ENCODE results near the gene CRB1. TPM values are rescaled to one million over a fixed set of nuclear protein-coding genes. Genes with fewer than 3 reads are reported as not detected.

The CRB1 gene
- total and polyA plus RNA-seq, 2 experiments from 2014 or later, result 0.27 to 0.56 TPM

- Histone ChIP-seq H4K20me1 (replicated peaks; ENCODE audit: insufficient read depth) (no peaks in the 10 kb centered on the region), H2AFZ (no peak overlapping the region), H3K27ac (ENCODE audit: low read depth) (no peak overlapping the region), H3K4me3 (no peak overlapping the region), H3K36me3 (ENCODE audit: insufficient read depth) (no peaks in the 10 kb centered on the region), H3K27me3 (ENCODE audit: insufficient read depth) (no peaks in the 10 kb centered on the region), H3K79me2 (replicated peaks; ENCODE audit: insufficient read depth) (no peaks in the 10 kb centered on the region), H3K9me2 (ENCODE audit: insufficient read depth) (no peaks in the 10 kb centered on the region), H3K4me1 (ENCODE audit: insufficient read depth) (0 out of 2 replicates have a peak, but pooled peaks cover 3% of the 10 kb centered on the region), H3F3A (replicated peaks; ENCODE audit: low read depth) (no peaks in the 10 kb centered on the region), H3K4me2 (no peak overlapping the region)
- H3K4me1 Mint-ChIP-seq, result peaks cover 2% of the 10 kb centered on the region; the same call in 2 of the 3 replicates
- DNase-seq (ENCODE audit: low spot score) (peak; percentile 28), ATAC-seq (no peak)
- H3K9me3 Mint-ChIP-seq, result no peaks in the 10 kb centered on the region
- H3K27me3 Mint-ChIP-seq (ENCODE audit: insufficient read depth, low read depth, poor library complexity), result no peaks in the 10 kb centered on the region
- H3K36me3 Mint-ChIP-seq (ENCODE audit: low read depth), result no peaks in the 10 kb centered on the region
- TF ChIP-seq NANOG (IDR thresholded peaks at IDR 0.05; ENCODE audit: borderline replicate concordance), result no peak
- TF ChIP-seq ZNF462 (CRISPR knock-in tag; IDR thresholded peaks at IDR 0.05), result 0 out of 2 replicates have a peak, but pooled peaks have one; percentile 35
- TF ChIP-seq JUNB (IDR thresholded peaks at IDR 0.05; ENCODE audit: unreplicated experiment), result no peak
- TF ChIP-seq CREB1 (CRISPR knock-in tag; IDR thresholded peaks at IDR 0.05; ENCODE audit: low read depth), result no peak
- no peak overlapping the region for H3K4me3 Mint-ChIP-seq
- H3K27ac Mint-ChIP-seq, result no peak overlapping the region
These were observed 74.1 kb downstream of the CRB1 start for GRCh38 chr1:197342044-197342565.

- Histone ChIP-seq H4K20me1 (replicated peaks; ENCODE audit: insufficient read depth) (no peaks in the 10 kb centered on the region), H3K27me3 (ENCODE audit: insufficient read depth) (no peaks in the 10 kb centered on the region), H3K9me2 (ENCODE audit: insufficient read depth) (no peaks in the 10 kb centered on the region), H3K4me3 (no peak overlapping the region), H3K4me1 (ENCODE audit: insufficient read depth) (0 out of 2 replicates have a peak, but pooled peaks cover 3% of the 10 kb centered on the region), H3K36me3 (ENCODE audit: insufficient read depth) (no peaks in the 10 kb centered on the region), H3K79me2 (replicated peaks; ENCODE audit: insufficient read depth) (no peaks in the 10 kb centered on the region), H3K4me2 (no peak overlapping the region), H3F3A (replicated peaks; ENCODE audit: low read depth) (no peaks in the 10 kb centered on the region), H2AFZ (no peak overlapping the region), H3K27ac (ENCODE audit: low read depth) (no peak overlapping the region)
- H3K4me1 Mint-ChIP-seq, result peaks cover 2% of the 10 kb centered on the region; the same call in 2 of the 3 replicates
- DNase-seq (ENCODE audit: low spot score) (no peak), ATAC-seq (no peak)
- H3K27ac Mint-ChIP-seq, result no peak overlapping the region
- no peaks in the 10 kb centered on the region for H3K36me3 Mint-ChIP-seq (ENCODE audit: low read depth)
- H3K27me3 Mint-ChIP-seq (ENCODE audit: insufficient read depth, low read depth, poor library complexity), result no peaks in the 10 kb centered on the region
- no peak overlapping the region for H3K4me3 Mint-ChIP-seq
- H3K9me3 Mint-ChIP-seq, result no peaks in the 10 kb centered on the region
- no peak for TF ChIP-seq STAT1 (IDR thresholded peaks at IDR 0.05; ENCODE audit: unreplicated experiment)
- TF ChIP-seq NANOG (IDR thresholded peaks at IDR 0.05; ENCODE audit: borderline replicate concordance), result no peak
- no peak for TF ChIP-seq ZNF331 (CRISPR knock-in tag; IDR thresholded peaks at IDR 0.05; ENCODE audit: low read depth)
- TF ChIP-seq CTCF (conservative IDR thresholded peaks at IDR 0.05; ENCODE audit: low read depth in 2 of 2), result no peak
- no peak for TF ChIP-seq JUNB (IDR thresholded peaks at IDR 0.05; ENCODE audit: unreplicated experiment)
- no peak for TF ChIP-seq EZH2 (IDR thresholded peaks at IDR 0.05; ENCODE audit: low read depth, unreplicated experiment)
- TF ChIP-seq EZH2phosphoT487 (IDR thresholded peaks at IDR 0.05; ENCODE audit: unreplicated experiment), result no peak
These were observed 74.6 kb downstream of the CRB1 start for GRCh38 chr1:197342669-197343068.
